Smooth muscle cell of the umbilical artery (primary cell): ENCODE measurements around the gene PUDP. TPM values are rescaled to one million over a fixed set of nuclear protein-coding genes. Genes with fewer than 3 reads are reported as not detected.

ENCODE experiments used
- total RNA-seq: library from RNA; depleted of rRNA; stranded (reverse); fragments of >200 nt; gene quantifications from 2 replicates; pipeline ENCODE4 v1.2.3, GENCODE V29; 2014

The PUDP gene
- total RNA-seq, result 7.1 and 8.0 TPM in 2 replicates

GRCh38 chrX:7147978-7148854 lies at the start of gene PUDP:
TSS of gene PUDP (minus strand) at chrX:7148153. CDS start at chrX:7148113, 40 bp downstream.

GRCh38 chrX:7147413-7147977 lies 458 bp downstream of the PUDP start, which contains the start of gene STS:
TSS of gene STS (plus strand) at chrX:7147712. CDS start at chrX:7253200, 105,488 bp downstream.

Other genes starting within 250 kb of the PUDP start
- gene STS, start 441 bp downstream of the PUDP start, total RNA-seq, result 5.0 and 6.8 TPM in 2 replicates